ENCODE results near the gene RAMP3. TPM values are rescaled to one million over a fixed set of nuclear protein-coding genes. Genes with fewer than 3 reads are reported as not detected.

Gene RAMP3
- total RNA-seq, 1 experiment from 2014 or later = 0.13 TPM

DNA sequence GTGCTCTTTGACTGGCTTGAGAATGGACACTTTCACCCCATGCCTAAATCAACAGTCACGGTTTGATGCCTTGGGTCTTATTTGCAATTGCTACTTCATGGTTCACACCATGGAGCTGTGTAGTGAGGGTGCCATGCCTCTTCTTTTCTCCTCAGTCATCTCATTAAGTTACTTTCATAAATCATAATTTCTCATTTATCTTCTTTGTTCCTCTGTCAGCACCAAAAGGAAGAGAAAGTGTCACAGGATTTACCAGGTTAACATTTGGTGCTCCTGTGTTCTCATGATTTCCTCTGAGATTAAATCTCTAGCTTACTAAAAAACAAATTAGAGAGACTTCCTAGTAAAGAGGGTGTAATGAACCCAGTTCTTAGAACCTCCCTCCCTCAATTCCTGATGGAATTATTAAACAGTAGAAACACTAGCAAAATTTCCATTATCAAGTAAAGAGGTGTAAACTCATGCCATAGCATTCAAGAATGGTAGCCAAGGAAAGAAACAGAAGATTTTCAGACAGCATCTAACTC is 75.7 kb downstream of the RAMP3 start:
- BruUV-seq (replicated peaks) = no TSS peak

More for the DNA sequence above, 75.7 kb downstream of the RAMP3 start:
- Histone ChIP-seq H3K27me3 (ENCODE audit: control insufficient read depth, insufficient read depth, low read length) (peaks cover 39% of the 10 kb centered on the region), H3K9me3 (ENCODE audit: control insufficient read depth, insufficient read depth, low read depth, low read length) (no peaks in the 10 kb centered on the region), H3K27ac (ENCODE audit: low read length) (no peak overlapping the region), H3K4me1 (ENCODE audit: control insufficient read depth, insufficient read depth, low read length) (no peaks in the 10 kb centered on the region), H3K36me3 (ENCODE audit: control insufficient read depth, insufficient read depth, low read length) (no peaks in the 10 kb centered on the region), H3K4me3 (ENCODE audit: low read depth in 2 of 2, low read length in 2 of 2) (no peak overlapping the region)
- in situ Hi-C loops (cut with HindIII; ENCODE audit: low pct_unique_long_range_greater_than_20kb, low sequenced_read_pairs) (no loop called here), intact Hi-C loops (cut with micrococcal nuclease; ENCODE audit: unreplicated experiment) (no loop called here)
- DNase-seq (ENCODE audit: low read depth, low spot score) (no peak), ATAC-seq (no peak)
- POLR2A ChIA-PET = no interaction called here
- TF ChIP-seq POLR2AphosphoS5 (IDR thresholded peaks at IDR 0.05; ENCODE audit: low read depth, low read length) = no peak
- no peak for TF ChIP-seq SIN3A (IDR thresholded peaks at IDR 0.05; ENCODE audit: borderline replicate concordance, insufficient read depth, low read depth, low read length)
- no peak for TF ChIP-seq TCF7L2 (IDR thresholded peaks at IDR 0.05; ENCODE audit: low read depth, low read length)
- TF ChIP-seq, protein P1, sequence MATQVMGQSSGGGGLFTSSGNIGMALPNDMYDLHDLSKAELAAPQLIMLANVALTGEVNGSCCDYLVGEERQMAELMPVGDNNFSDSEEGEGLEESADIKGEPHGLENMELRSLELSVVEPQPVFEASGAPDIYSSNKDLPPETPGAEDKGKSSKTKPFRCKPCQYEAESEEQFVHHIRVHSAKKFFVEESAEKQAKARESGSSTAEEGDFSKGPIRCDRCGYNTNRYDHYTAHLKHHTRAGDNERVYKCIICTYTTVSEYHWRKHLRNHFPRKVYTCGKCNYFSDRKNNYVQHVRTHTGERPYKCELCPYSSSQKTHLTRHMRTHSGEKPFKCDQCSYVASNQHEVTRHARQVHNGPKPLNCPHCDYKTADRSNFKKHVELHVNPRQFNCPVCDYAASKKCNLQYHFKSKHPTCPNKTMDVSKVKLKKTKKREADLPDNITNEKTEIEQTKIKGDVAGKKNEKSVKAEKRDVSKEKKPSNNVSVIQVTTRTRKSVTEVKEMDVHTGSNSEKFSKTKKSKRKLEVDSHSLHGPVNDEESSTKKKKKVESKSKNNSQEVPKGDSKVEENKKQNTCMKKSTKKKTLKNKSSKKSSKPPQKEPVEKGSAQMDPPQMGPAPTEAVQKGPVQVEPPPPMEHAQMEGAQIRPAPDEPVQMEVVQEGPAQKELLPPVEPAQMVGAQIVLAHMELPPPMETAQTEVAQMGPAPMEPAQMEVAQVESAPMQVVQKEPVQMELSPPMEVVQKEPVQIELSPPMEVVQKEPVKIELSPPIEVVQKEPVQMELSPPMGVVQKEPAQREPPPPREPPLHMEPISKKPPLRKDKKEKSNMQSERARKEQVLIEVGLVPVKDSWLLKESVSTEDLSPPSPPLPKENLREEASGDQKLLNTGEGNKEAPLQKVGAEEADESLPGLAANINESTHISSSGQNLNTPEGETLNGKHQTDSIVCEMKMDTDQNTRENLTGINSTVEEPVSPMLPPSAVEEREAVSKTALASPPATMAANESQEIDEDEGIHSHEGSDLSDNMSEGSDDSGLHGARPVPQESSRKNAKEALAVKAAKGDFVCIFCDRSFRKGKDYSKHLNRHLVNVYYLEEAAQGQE (IDR thresholded peaks at IDR 0.05; ENCODE audit: insufficient read depth in 1 of 2, low read depth in 2 of 2, low read length in 1 of 2) = no peak
- TF ChIP-seq, protein P2, sequence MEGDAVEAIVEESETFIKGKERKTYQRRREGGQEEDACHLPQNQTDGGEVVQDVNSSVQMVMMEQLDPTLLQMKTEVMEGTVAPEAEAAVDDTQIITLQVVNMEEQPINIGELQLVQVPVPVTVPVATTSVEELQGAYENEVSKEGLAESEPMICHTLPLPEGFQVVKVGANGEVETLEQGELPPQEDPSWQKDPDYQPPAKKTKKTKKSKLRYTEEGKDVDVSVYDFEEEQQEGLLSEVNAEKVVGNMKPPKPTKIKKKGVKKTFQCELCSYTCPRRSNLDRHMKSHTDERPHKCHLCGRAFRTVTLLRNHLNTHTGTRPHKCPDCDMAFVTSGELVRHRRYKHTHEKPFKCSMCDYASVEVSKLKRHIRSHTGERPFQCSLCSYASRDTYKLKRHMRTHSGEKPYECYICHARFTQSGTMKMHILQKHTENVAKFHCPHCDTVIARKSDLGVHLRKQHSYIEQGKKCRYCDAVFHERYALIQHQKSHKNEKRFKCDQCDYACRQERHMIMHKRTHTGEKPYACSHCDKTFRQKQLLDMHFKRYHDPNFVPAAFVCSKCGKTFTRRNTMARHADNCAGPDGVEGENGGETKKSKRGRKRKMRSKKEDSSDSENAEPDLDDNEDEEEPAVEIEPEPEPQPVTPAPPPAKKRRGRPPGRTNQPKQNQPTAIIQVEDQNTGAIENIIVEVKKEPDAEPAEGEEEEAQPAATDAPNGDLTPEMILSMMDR (IDR thresholded peaks at IDR 0.05) = no peak
- CTCF ChIA-PET = no interaction called here

Other genes starting within 250 kb of the RAMP3 start
- 0.41 TPM for gene MYO1G, start 178.8 kb upstream of the RAMP3 start, total RNA-seq (2021; ENCODE audit: unreplicated experiment)
- 97.1 TPM for gene CCM2, start 157.6 kb upstream of the RAMP3 start, total RNA-seq (2021; ENCODE audit: unreplicated experiment)
- 5.3 TPM for gene NACAD, start 68.8 kb upstream of the RAMP3 start, total RNA-seq (2021; ENCODE audit: unreplicated experiment)
- gene TBRG4, start 46.1 kb upstream of the RAMP3 start, total RNA-seq (2021; ENCODE audit: unreplicated experiment) = 149 TPM

All from Panc1 (cell line).